H1 (cell line): ENCODE data around the gene NR4A1. TPM values are rescaled to one million over a fixed set of nuclear protein-coding genes. Genes with fewer than 3 reads are reported as not detected.

ENCODE experiments used
- CTCF ChIA-PET: fragments of 300-600 bp; sonication (Branson Sonifier 250); formaldehyde crosslinking; loops from one replicate; lab custom pipeline; 2021; ENCODE audit not compliant: partially characterized antibody; lab: Charles Lee
- POLR2A ChIA-PET: fragments of 300-600 bp; sonication (Branson Sonifier 250); formaldehyde crosslinking; loops from one replicate; lab custom pipeline; 2021; ENCODE audit warnings: inconsistent platforms; ENCODE audit not compliant: partially characterized antibody; lab: Charles Lee
- DNase-seq, 2 experiments: peaks; one replicate each; pipeline versions ENCODE4 v3.0.0 to v3.0.0-alpha.2; 2010 to 2022; ENCODE audit warnings: low spot score in 2 of 2, low read depth in 1 of 2, mixed read lengths in 1 of 2
- FAIRE-seq: peaks from 2 replicates; lab custom pipeline; 2011; peaks lifted over from hg19 to GRCh38; lab: Jason Lieb, UNC
- H2AFZ ChIP-seq: 2 replicates; pipeline ENCODE4 v1.8.1; 2012; ENCODE audit warnings: low read length, inconsistent platforms
- H2AK5ac ChIP-seq: 2 replicates; pipeline ENCODE4 v1.6.1; 2013; ENCODE audit warnings: low read depth, low read length
- H2BK120ac ChIP-seq: replicated peaks from 2 replicates; pipeline ENCODE3; 2013; ENCODE audit warnings: low read depth, low read length, inconsistent platforms
- H2BK12ac ChIP-seq: 2 replicates; pipeline ENCODE4 v1.6.1; 2013; ENCODE audit warnings: low read depth, low read length
- H2BK15ac ChIP-seq: 2 replicates; pipeline ENCODE4 v1.6.1; 2013; ENCODE audit warnings: low read length
- H2BK20ac ChIP-seq: 2 replicates; pipeline ENCODE4 v1.6.1; 2013; ENCODE audit warnings: low read length
- H2BK5ac ChIP-seq: 2 replicates; pipeline ENCODE4 v1.6.1; 2013; ENCODE audit warnings: low read depth, low read length
- H3K14ac ChIP-seq: 2 replicates; pipeline ENCODE4 v1.6.1; 2013; ENCODE audit warnings: inconsistent platforms; ENCODE audit not compliant: insufficient read length
- H3K18ac ChIP-seq: 2 replicates; pipeline ENCODE4 v1.6.1; 2013; ENCODE audit warnings: low read length; ENCODE audit errors: extremely low read depth
- H3K23ac ChIP-seq: 2 replicates; pipeline ENCODE4 v1.6.1; 2013; ENCODE audit warnings: inconsistent platforms; ENCODE audit not compliant: insufficient read length
- H3K23me2 ChIP-seq: 2 replicates; pipeline ENCODE4 v1.6.1; 2013; ENCODE audit warnings: low read depth, low read length
- H3K27ac ChIP-seq: 2 replicates; pipeline ENCODE4 v1.6.1; 2011; ENCODE audit warnings: low read depth, low read length, inconsistent platforms
- H3K27me3 ChIP-seq, 4 experiments: replicated peaks in 1 of 4; 1 replicate in 1 of 4; 2 replicates in 3 of 4; pipeline versions ENCODE4 v1.6.1 to v1.8.1; 2011 to 2013; ENCODE audit warnings: low read length in 3 of 4, mild to moderate bottlenecking in 3 of 4, inconsistent platforms in 2 of 4, mixed read lengths in 2 of 4, moderate library complexity in 1 of 4; ENCODE audit not compliant: control insufficient read depth in 3 of 4, insufficient read depth in 3 of 4; ENCODE audit errors: extremely low read depth in 1 of 4
- H3K36me3 ChIP-seq, 4 experiments: 2 replicates each; pipeline versions ENCODE4 v1.6.1 to v1.8.1; 2011 to 2013; ENCODE audit warnings: mild to moderate bottlenecking in 4 of 4, low read length in 3 of 4, moderate library complexity in 2 of 4, control low read depth in 1 of 4, inconsistent platforms in 1 of 4; ENCODE audit not compliant: insufficient read depth in 4 of 4, control insufficient read depth in 2 of 4
- H3K4ac ChIP-seq: replicated peaks from 2 replicates; pipeline ENCODE3; 2013; ENCODE audit warnings: low read length, low read depth, mixed read lengths, inconsistent platforms; ENCODE audit not compliant: insufficient read length
- H3K4me1 ChIP-seq, 4 experiments: replicated peaks in 1 of 4; 1 replicate in 1 of 4; 2 replicates in 3 of 4; pipeline versions ENCODE4 v1.6.1 to v1.8.1; 2011 to 2013; ENCODE audit warnings: low read length in 3 of 4, inconsistent platforms in 2 of 4, mixed read lengths in 1 of 4; ENCODE audit not compliant: insufficient read depth in 4 of 4, control insufficient read depth in 3 of 4
- H3K4me2 ChIP-seq, 2 experiments: 2 replicates each; pipeline versions ENCODE4 v1.6.1 to v1.8.1; 2011 to 2013; ENCODE audit warnings: low read depth in 2 of 2, low read length in 2 of 2, control low read depth in 1 of 2, inconsistent platforms in 1 of 2, mild to moderate bottlenecking in 1 of 2; ENCODE audit not compliant: insufficient read depth in 1 of 2
- H3K4me3 ChIP-seq, 4 experiments: fragments of 200-600, 300-600 bp in 1 of 4; sonication (generic), shearing (Covaris generic), sonication (Bioruptor Twin) in 1 of 4; 2 replicates each; pipeline versions ENCODE4 v1.5.1 to v1.8.1; 2011 to 2016; ENCODE audit warnings: low read length in 4 of 4, low read depth in 3 of 4, control low read depth in 2 of 4, inconsistent platforms in 2 of 4, mild to moderate bottlenecking in 2 of 4, mixed read lengths in 1 of 4, moderate library complexity in 1 of 4; ENCODE audit not compliant: insufficient read depth in 2 of 4; ENCODE audit errors: extremely low read depth in 1 of 4
- H3K56ac ChIP-seq: replicated peaks from 2 replicates; pipeline ENCODE3; 2013; ENCODE audit warnings: low read depth, mild to moderate bottlenecking, mixed read lengths, low read length, inconsistent platforms; ENCODE audit not compliant: insufficient read length
- H3K79me1 ChIP-seq: 2 replicates; pipeline ENCODE4 v1.6.1; 2013; ENCODE audit warnings: low read depth, low read length, control low read depth
- H3K79me2 ChIP-seq, 2 experiments: 2 replicates each; pipeline versions ENCODE4 v1.6.1 to v1.8.1; 2012 to 2013; ENCODE audit warnings: low read length in 2 of 2, mild to moderate bottlenecking in 2 of 2, inconsistent platforms in 1 of 2; ENCODE audit not compliant: insufficient read depth in 2 of 2, control insufficient read depth in 1 of 2
- H3K9ac ChIP-seq, 4 experiments: replicated peaks in 1 of 4; 1 replicate in 1 of 4; 2 replicates in 3 of 4; pipeline versions ENCODE4 v1.6.1 to v1.8.1; 2011 to 2013; ENCODE audit warnings: low read depth in 3 of 4, low read length in 3 of 4, control low read depth in 2 of 4, mild to moderate bottlenecking in 2 of 4, moderate library complexity in 2 of 4, inconsistent platforms in 1 of 4; ENCODE audit errors: extremely low read depth in 1 of 4
- H3K9me3 ChIP-seq, 2 experiments: 2 replicates each; pipeline versions ENCODE4 v1.6.1 to v1.8.1; 2012 to 2013; ENCODE audit warnings: mild to moderate bottlenecking in 2 of 2, moderate library complexity in 2 of 2, control low read depth in 1 of 2, inconsistent platforms in 1 of 2, low read depth in 1 of 2, low read length in 1 of 2, mixed read lengths in 1 of 2; ENCODE audit not compliant: insufficient read depth in 2 of 2
- H4K20me1 ChIP-seq, 2 experiments: replicated peaks in 1 of 2; 2 replicates each; pipeline versions ENCODE3 to v1.8.1; 2011 to 2013; ENCODE audit warnings: inconsistent platforms in 2 of 2, low read length in 2 of 2, mild to moderate bottlenecking in 1 of 2; ENCODE audit not compliant: insufficient read depth in 2 of 2, control insufficient read depth in 1 of 2
- H4K5ac ChIP-seq: 2 replicates; pipeline ENCODE4 v1.6.1; 2013; ENCODE audit warnings: low read length, low read depth, mixed read lengths, inconsistent platforms; ENCODE audit not compliant: insufficient read length
- H4K8ac ChIP-seq: 2 replicates; pipeline ENCODE4 v1.8.0; 2013; ENCODE audit warnings: mild to moderate bottlenecking, moderate library complexity, low read length, inconsistent platforms; ENCODE audit not compliant: insufficient read depth; ENCODE audit errors: extremely low read depth
- H4K91ac ChIP-seq: replicated peaks from 2 replicates; pipeline ENCODE3; 2013; ENCODE audit warnings: low read length, mixed read lengths, inconsistent platforms; ENCODE audit not compliant: insufficient read length
- ATF3 ChIP-seq: IDR thresholded peaks from 2 replicates; pipeline ENCODE4 v1.6.1; 2011; ENCODE audit warnings: low read depth, mild to moderate bottlenecking, low read length; ENCODE audit not compliant: insufficient read depth
- CEBPB ChIP-seq: IDR thresholded peaks from 2 replicates; pipeline ENCODE4 v1.6.1; 2012; ENCODE audit warnings: low read depth, low read length
- CREB1 ChIP-seq: IDR thresholded peaks from 2 replicates; pipeline ENCODE4 v1.6.1; 2012; ENCODE audit warnings: inconsistent platforms
- POU5F1 ChIP-seq: IDR thresholded peaks from 2 replicates; pipeline ENCODE4 v1.6.1; 2011; ENCODE audit warnings: low read depth, mild to moderate bottlenecking, low read length, moderate library complexity
- RBBP5 ChIP-seq: IDR thresholded peaks from 2 replicates; pipeline ENCODE4 v1.7.1; 2012; ENCODE audit warnings: low read depth, mild to moderate bottlenecking, inconsistent platforms, low read length, moderate library complexity, borderline replicate concordance
- USF2 ChIP-seq: IDR thresholded peaks from 2 replicates; pipeline ENCODE4 v1.6.1; 2011; ENCODE audit warnings: low read length, improper control_type of control experiment
- WGBS, 2 experiments: shearing (Covaris generic) in 1 of 2; methylation state at CpG; one replicate each; pipeline versions ENCODE4 v1.1.6 to v1.1.7; 2013 to 2015; ENCODE audit warnings: low lambda C conversion rate in 2 of 2, mixed read lengths in 2 of 2, inconsistent platforms in 1 of 2, low coverage in 1 of 2, missing lambda C conversion rate in 1 of 2; ENCODE audit not compliant: insufficient replicate concordance in 2 of 2, insufficient coverage in 1 of 2, insufficient read length in 1 of 2; ENCODE audit errors: extremely low coverage in 1 of 2, missing lambda C conversion rate in 1 of 2; 5-methylcytosine and 5-hydroxymethylcytosine counted together
- polyA plus RNA-seq, 7 experiments: library from polyadenylated mRNA; depleted of rRNA in 3 of 7; stranded (reverse) in 5 of 7; unstranded in 2 of 7; fragments of >200 nt in 5 of 7; fragments of 200-250 nt in 2 of 7; gene quantifications; 1 replicate in 5 of 7; 2 replicates in 1 of 7; 4 replicates in 1 of 7; pipeline versions ENCODE4 v1.2.1 to v1.2.3, GENCODE V29; 2011 to 2013; ENCODE audit warnings: missing spikeins in 2 of 7, mixed read lengths in 2 of 7
- total RNA-seq: library from RNA; stranded (reverse); fragmentation: NEBNext Ultra II Directional; extraction: Animal tissue kit (Norgen Biotek cat#: 25700); gene quantifications from 2 replicates; pipeline ENCODE4 v1.2.1, GENCODE V29; 2021

NR4A1 gene
- total and polyA plus RNA-seq, 2 of the 8 experiments (the other 6 are each of a cell fraction or from before 2014, with no cell fraction given): 18.7 to 23.3 TPM

- Histone ChIP-seq H3K9ac (no peak within 1 kb of the TSS; a peak in 1 of 7 replicates), H2BK20ac (peak within 1 kb of the TSS; percentile 21; the same call in 1 of the 2 replicates), H3K79me2 (no peaks in the 10 kb centered on the region), H3K14ac (no peak within 1 kb of the TSS), H3K18ac (peak within 1 kb of the TSS; percentile 56), H3K79me1 (no peaks in the 10 kb centered on the region), H3K4me1 (peaks cover 5 to 34% (median 20%) of the 10 kb centered on the region in 4 experiments), H4K5ac (no peak within 1 kb of the TSS), H3K4me2 (peak within 1 kb of the TSS; percentile 66 to 91), H3K4ac (no peak within 1 kb of the TSS), H3K23me2 (peaks cover 10% of the 10 kb centered on the region; the same call in 1 of the 2 replicates), H2AK5ac (no peak within 1 kb of the TSS), H3K27me3 (peaks cover 19 to 51% (median 47%) of the 10 kb centered on the region in 4 experiments), H3K27ac (no peak within 1 kb of the TSS), H4K8ac (peak within 1 kb of the TSS; percentile 78), H3K4me3 (peak within 1 kb of the TSS; percentile 46 to 74 (median 52)), H2BK5ac (no peak within 1 kb of the TSS; the same call in 1 of the 2 replicates), H2BK12ac (no peak within 1 kb of the TSS), H2BK15ac (peak within 1 kb of the TSS; percentile 38; the same call in 1 of the 2 replicates), H3K36me3 (no peaks in the 10 kb centered on the region; a peak in 1 of 8 replicates), H4K91ac (no peak within 1 kb of the TSS), H3K9me3 (no peaks in the 10 kb centered on the region), H3K56ac (no peak within 1 kb of the TSS), H3K23ac (no peak within 1 kb of the TSS), H2AFZ (peak within 1 kb of the TSS; percentile 11; the same call in 1 of the 2 replicates), H2BK120ac (no peak within 1 kb of the TSS), H4K20me1 (no peaks in the 10 kb centered on the region)
- DNase-seq (no peak), FAIRE-seq (no peak)
- WGBS, 2 experiments: 2% methylated on average over 10 of the region's 60 CpGs; no CpG with 5 or more reads in 1 of the 2 experiments
- ChIA-PET CTCF (interaction anchor here (0.8 to 38.2 kb wide), 6 partner anchors 10 to 76 kb away, joined by 3 to 1249 read pairs (median 7); no protein-coding TSS in a partner anchor), POLR2A (interaction anchor here (0.8 to 6.5 kb wide), 7 partner anchors 9 to 41 kb away, joined by 3 to 62 read pairs (median 5); no protein-coding TSS in a partner anchor)
- TF ChIP-seq ATF3: no peak
- TF ChIP-seq POU5F1: no peak
- no peak for TF ChIP-seq CEBPB
- TF ChIP-seq USF2: no peak
- TF ChIP-seq CREB1: no peak
- TF ChIP-seq RBBP5: 0 out of 2 replicates have a peak, but pooled peaks have one; percentile 12
Measured at GRCh38 chr12:52006726-52007157, 44.5 kb upstream of the NR4A1 start, which contains the start of gene TAMALIN. Gene TAMALIN, plus strand, starts transcription at chr12:52006946. Its CDS starts 74 bp downstream, at chr12:52007020.
